PFSK-1 (cell line): ENCODE measurements around the gene CASP9.

ENCODE experiments used
- POLR2AphosphoS5 ChIP-seq: IDR thresholded peaks from 2 replicates; pipeline ENCODE4 v1.6.1; 2012; ENCODE audit warnings: low read depth, mild to moderate bottlenecking, control low read depth, low read length, moderate library complexity
- REST ChIP-seq, 2 experiments: IDR thresholded peaks; 2 replicates each; pipeline versions ENCODE4 v1.6.1 to v1.8.0; 2011 to 2012; ENCODE audit warnings: low read depth in 2 of 2, low read length in 2 of 2, control low read depth in 1 of 2, inconsistent platforms in 1 of 2, mild to moderate bottlenecking in 1 of 2, moderate library complexity in 1 of 2; ENCODE audit not compliant: insufficient read depth in 1 of 2
- TAF1 ChIP-seq: IDR thresholded peaks from 2 replicates; pipeline ENCODE4 v1.6.1; 2012; ENCODE audit warnings: low read length, control low read depth, borderline replicate concordance; ENCODE audit not compliant: insufficient read depth

- TF ChIP-seq POLR2AphosphoS5 (no peak), TAF1 (no peak), REST (IDR thresholded peaks at IDR 0.05; ENCODE audit: insufficient read depth in 1 of 2, low read depth in 2 of 2, low read length in 2 of 2) (no peak)
These were observed 44.5 kb upstream of the CASP9 start for GRCh38 chr1:15568387-15569073.
